Upper lobe of right lung (tissue), 1 donor: ENCODE data around the gene SLMAP. TPM values are rescaled to one million over a fixed set of nuclear protein-coding genes. Genes with fewer than 3 reads are reported as not detected.
"Not testable (repeated sequence)": the region's sequence is repeated elsewhere in the genome, so short reads cannot be mapped to it uniquely, and the experiment has no call there.

Experiments
- ATAC-seq: fragments of 200-7000 bp; cut with Tn5 transposase; one replicate; pipeline ENCODE4 v1.9.1; 2020; ENCODE audit warnings: mild to moderate bottlenecking, moderate library complexity
- DNase-seq: peaks from one replicate; pipeline ENCODE4 v3.0.0-alpha.2; 2020
- H3K27ac ChIP-seq: fragments of 200-600 bp; one replicate; pipeline ENCODE4 v1.8.0; 2022
- H3K27me3 ChIP-seq: fragments of 200-600 bp; one replicate; pipeline ENCODE4 v1.8.0; 2022; ENCODE audit warnings: mild to moderate bottlenecking
- H3K36me3 ChIP-seq: fragments of 200-600 bp; one replicate; pipeline ENCODE4 v1.8.0; 2022
- H3K4me1 ChIP-seq: fragments of 200-600 bp; one replicate; pipeline ENCODE4 v1.8.0; 2022
- H3K4me3 ChIP-seq: fragments of 200-600 bp; one replicate; pipeline ENCODE4 v1.8.0; 2022; ENCODE audit warnings: mild to moderate bottlenecking
- H3K9me3 ChIP-seq: fragments of 200-600 bp; one replicate; pipeline ENCODE4 v1.8.0; 2022
- CTCF ChIP-seq: fragments of 200-600 bp; IDR thresholded peaks from one replicate; pipeline ENCODE4 v1.8.0; 2022; ENCODE audit warnings: antibody characterized with exemption
- intact Hi-C: fragments of 100-400 bp; cut with DNase I; formaldehyde crosslinking; loops from one replicate; pipeline ENCODE4 v1.11.0; 2022
- total RNA-seq: library from RNA; stranded (reverse); fragmentation: NEBNext Ultra II Directional; extraction: Animal tissue kit (Norgen Biotek cat#: 25700); gene quantifications from one replicate; pipeline ENCODE4 v1.2.1, GENCODE V29; 2021
- donor health status: DM: no; HTN: yes; CAD: no; lungs with severe emphysema.

SLMAP gene
- total RNA-seq, 1 donor from 2014 or later = 65.2 TPM

- no peak overlapping the region for H3K27ac ChIP-seq
- H3K27me3 ChIP-seq = no peaks in the 10 kb centered on the region
- no peaks in the 10 kb centered on the region for H3K9me3 ChIP-seq
- H3K4me3 ChIP-seq = no peak overlapping the region
- no peaks in the 10 kb centered on the region for H3K4me1 ChIP-seq
- DNase-seq (no peak), ATAC-seq (no peak)
- H3K36me3 ChIP-seq = peaks cover 5% of the 10 kb centered on the region
- TF ChIP-seq CTCF = no peak
- intact Hi-C loops = no loop called here
Measured at GRCh38 chr3:57872606-57873005, 116.5 kb downstream of the SLMAP start.

- no peak for DNase-seq
- no peak for ATAC-seq
- H3K4me3 ChIP-seq = no peak overlapping the region
- no peaks in the 10 kb centered on the region for H3K9me3 ChIP-seq
- no peaks in the 10 kb centered on the region for H3K27me3 ChIP-seq
- intact Hi-C loops = no loop called here
- H3K4me1 ChIP-seq = no peaks in the 10 kb centered on the region
- TF ChIP-seq CTCF = no peak
- H3K27ac ChIP-seq = no peak overlapping the region
- H3K36me3 ChIP-seq = no peaks in the 10 kb centered on the region
Measured at GRCh38 chr3:57876632-57877031, 120.5 kb downstream of the SLMAP start.

GRCh38 chr3:57877116-57877515 is 121.0 kb downstream of the SLMAP start:
- ATAC-seq (no peak), DNase-seq (no peak)
- no peaks in the 10 kb centered on the region for H3K36me3 ChIP-seq
- H3K4me1 ChIP-seq = no peaks in the 10 kb centered on the region
- no peak for TF ChIP-seq CTCF
- H3K27ac ChIP-seq = no peak overlapping the region
- no peak overlapping the region for H3K4me3 ChIP-seq
- H3K9me3 ChIP-seq = no peaks in the 10 kb centered on the region
- intact Hi-C loops = no loop called here
- H3K27me3 ChIP-seq = no peaks in the 10 kb centered on the region

GRCh38 chr3:57884436-57884835 is 128.3 kb downstream of the SLMAP start:
- H3K4me3 ChIP-seq, H3K27ac ChIP-seq, H3K4me1 ChIP-seq, DNase-seq, ATAC-seq, intact Hi-C loops, H3K9me3 ChIP-seq, H3K27me3 ChIP-seq: not testable (repeated sequence)
- peaks cover 29% of the 10 kb centered on the region for H3K36me3 ChIP-seq

- no peak for ATAC-seq
- H3K4me3 ChIP-seq = no peak overlapping the region
- H3K9me3 ChIP-seq = no peaks in the 10 kb centered on the region
- intact Hi-C loops = no loop called here
- H3K4me1 ChIP-seq = no peaks in the 10 kb centered on the region
- no peak for DNase-seq
- H3K27me3 ChIP-seq = no peaks in the 10 kb centered on the region
- TF ChIP-seq CTCF = no peak
- H3K27ac ChIP-seq = no peak overlapping the region
- H3K36me3 ChIP-seq = peaks cover 17% of the 10 kb centered on the region
Measured at GRCh38 chr3:57889807-57890206, 133.7 kb downstream of the SLMAP start.

GRCh38 chr3:57890874-57891273 is 134.8 kb downstream of the SLMAP start:
- Histone ChIP-seq H3K27ac (no peak overlapping the region), H3K27me3 (no peaks in the 10 kb centered on the region), H3K9me3 (no peaks in the 10 kb centered on the region), H3K4me1 (no peaks in the 10 kb centered on the region), H3K4me3 (no peak overlapping the region), H3K36me3 (peaks cover 16% of the 10 kb centered on the region)
- intact Hi-C loops = no loop called here
- no peak for DNase-seq
- TF ChIP-seq CTCF = no peak
- ATAC-seq = no peak
